Fibroblast of skin of right biceps (primary cell): ENCODE results near the gene DMD.
"Not testable (repeated sequence)": the region's sequence is repeated elsewhere in the genome, so short reads cannot be mapped to it uniquely, and the experiment has no call there.

ENCODE experiments used
- DNase-seq: peaks from one replicate; pipeline ENCODE4 v3.0.0-alpha.2; 2013

DMD gene

GRCh38 chrX:31665454-31665853, 1545.9 kb downstream of the DMD start:
- DNase-seq: no peak

GRCh38 chrX:31663172-31663571, 1548.2 kb downstream of the DMD start:
- no peak for DNase-seq

GRCh38 chrX:31661280-31661810, 1550.0 kb downstream of the DMD start:
- no peak for DNase-seq

GRCh38 chrX:31658360-31658759, 1553.0 kb downstream of the DMD start:
- DNase-seq: peak; percentile 38

GRCh38 chrX:31656013-31656412, 1555.3 kb downstream of the DMD start:
- DNase-seq: peak; percentile 71

GRCh38 chrX:31653422-31653821, 1557.9 kb downstream of the DMD start:
- no peak for DNase-seq

GRCh38 chrX:31652650-31653049, 1558.7 kb downstream of the DMD start:
- no peak for DNase-seq

GRCh38 chrX:31649201-31649600, 1562.1 kb downstream of the DMD start:
- no peak for DNase-seq

- DNase-seq: no peak
Observed at GRCh38 chrX:31633349-31633748, 1578.0 kb downstream of the DMD start.

GRCh38 chrX:31629195-31629594, 1582.2 kb downstream of the DMD start:
- no peak for DNase-seq

- peak; percentile 92 for DNase-seq
Observed at GRCh38 chrX:31609130-31609529, 1602.2 kb downstream of the DMD start.

- DNase-seq: peak; percentile 1
Observed at GRCh38 chrX:31608638-31609037, 1602.7 kb downstream of the DMD start.

- no peak for DNase-seq
Observed at GRCh38 chrX:31606771-31607170, 1604.6 kb downstream of the DMD start.

- DNase-seq: no peak
Observed at GRCh38 chrX:31604629-31605221, 1606.6 kb downstream of the DMD start.

- DNase-seq: peak; percentile 63
Observed at GRCh38 chrX:31603411-31604120, 1607.8 kb downstream of the DMD start.

- DNase-seq: no peak
Observed at GRCh38 chrX:31600823-31601222, 1610.5 kb downstream of the DMD start.

GRCh38 chrX:31593353-31593752, 1618.0 kb downstream of the DMD start:
- no peak for DNase-seq

- DNase-seq: no peak
Observed at GRCh38 chrX:31591355-31591754, 1620.0 kb downstream of the DMD start.

- peak; percentile 79 for DNase-seq
Observed at GRCh38 chrX:31590581-31591114, 1620.7 kb downstream of the DMD start.

GRCh38 chrX:31589503-31589902, 1621.8 kb downstream of the DMD start:
- DNase-seq: no peak

- no peak for DNase-seq
Observed at GRCh38 chrX:31588355-31588754, 1623.0 kb downstream of the DMD start.

GRCh38 chrX:31583892-31584291, 1627.5 kb downstream of the DMD start:
- not testable (repeated sequence) for DNase-seq

- peak; percentile 87 for DNase-seq
Observed at GRCh38 chrX:31580726-31581125, 1630.6 kb downstream of the DMD start.

- peak; percentile 72 for DNase-seq
Observed at GRCh38 chrX:31580227-31580626, 1631.1 kb downstream of the DMD start.
